Muscle layer of colon (tissue), 2 donors: ENCODE results near the gene TUFT1.

Experiments used
- H3K27ac ChIP-seq: one replicate; pipeline ENCODE4 v1.7.0; 2013; ENCODE audit warnings: low read depth, mild to moderate bottlenecking, low read length, moderate library complexity
- H3K27me3 ChIP-seq, 2 donors: one replicate each; pipeline ENCODE4 v1.7.0; 2013; ENCODE audit warnings: low read length in 2 of 2, mild to moderate bottlenecking in 2 of 2; ENCODE audit not compliant: insufficient read depth in 2 of 2, control insufficient read depth in 1 of 2
- H3K36me3 ChIP-seq: one replicate; pipeline ENCODE4 v1.7.0; 2013; ENCODE audit warnings: mild to moderate bottlenecking, low read length; ENCODE audit not compliant: insufficient read depth
- H3K4me1 ChIP-seq: one replicate; pipeline ENCODE4 v1.7.0; 2013; ENCODE audit warnings: mild to moderate bottlenecking, low read length; ENCODE audit not compliant: insufficient read depth
- H3K4me3 ChIP-seq, 2 donors: one replicate each; pipeline ENCODE4 v1.7.0; 2013; ENCODE audit warnings: low read length in 2 of 2, low read depth in 1 of 2, mild to moderate bottlenecking in 1 of 2, moderate library complexity in 1 of 2
- H3K9ac ChIP-seq: one replicate; pipeline ENCODE4 v1.7.0; 2013; ENCODE audit warnings: low read length
- H3K9me3 ChIP-seq: one replicate; pipeline ENCODE4 v1.7.0; 2013; ENCODE audit warnings: mild to moderate bottlenecking, low read length
- donor health status: abdominal sarcoma.
- donor health status: Adenocarcinoma of cecum.

The TUFT1 gene

DNA sequence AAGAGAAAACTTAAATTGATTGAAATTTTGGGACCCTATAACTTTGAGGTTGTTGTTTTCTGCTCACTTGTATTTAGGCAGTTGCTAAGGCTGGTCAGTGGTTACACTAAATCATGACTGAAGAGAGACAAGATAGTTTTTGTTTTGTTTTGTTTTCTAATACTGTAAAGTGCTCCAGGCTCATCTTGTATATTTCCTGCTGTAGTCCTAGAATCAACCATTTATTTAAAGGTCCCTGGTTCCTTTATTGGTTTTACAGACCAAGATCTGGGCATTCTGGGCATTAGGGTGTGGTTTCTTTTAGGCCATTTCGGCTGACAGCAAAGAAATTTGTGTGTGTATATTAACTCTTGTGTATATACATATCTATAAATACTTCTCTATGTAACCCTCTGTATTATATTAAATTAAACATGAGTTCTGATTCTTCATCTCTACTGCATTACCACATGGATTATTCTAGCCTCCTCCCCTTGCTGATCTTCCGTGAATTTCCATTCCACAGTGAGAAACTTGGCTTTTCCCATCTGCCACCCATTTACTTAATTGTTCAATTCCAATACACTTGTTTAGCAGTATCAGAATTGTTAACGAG lies 86.7 kb downstream of the TUFT1 start:
- Histone ChIP-seq H3K9ac (no peak overlapping the region), H3K4me3 (no peak overlapping the region), H3K27me3 (no peaks in the 10 kb centered on the region), H3K9me3 (no peaks in the 10 kb centered on the region), H3K36me3 (peaks cover 6% of the 10 kb centered on the region), H3K27ac (no peak overlapping the region), H3K4me1 (peaks cover 4% of the 10 kb centered on the region)

GRCh38 chr1:151629278-151629677 lies 89.2 kb downstream of the TUFT1 start:
- H3K4me3 ChIP-seq, result no peak overlapping the region
- peaks cover 6% of the 10 kb centered on the region for H3K36me3 ChIP-seq
- H3K27ac ChIP-seq, result no peak overlapping the region
- no peaks in the 10 kb centered on the region for H3K27me3 ChIP-seq
- H3K9me3 ChIP-seq, result no peaks in the 10 kb centered on the region
- no peak overlapping the region for H3K9ac ChIP-seq
- H3K4me1 ChIP-seq, result peaks cover 8% of the 10 kb centered on the region
